SK-N-SH (cell line): ENCODE data around the gene MRPL10. TPM values are rescaled to one million over a fixed set of nuclear protein-coding genes. Genes with fewer than 3 reads are reported as not detected.

Experiments
- CTCF ChIA-PET: fragments of 300-600, 350-600 bp; formaldehyde crosslinking; extraction: SDS; loops from one replicate; lab custom pipeline; 2021; lab: Yijun Ruan, JAX
- POLR2A ChIA-PET: fragments of 350-600 bp; sonication (Branson Sonifier 250); formaldehyde crosslinking; extraction: SDS; loops from one replicate; lab custom pipeline; 2020; ENCODE audit warnings: antibody characterized with exemption, inconsistent platforms; lab: Yijun Ruan, JAX
- DNase-seq: peaks from one replicate; pipeline ENCODE4 v3.0.0; 2012
- H2AFZ ChIP-seq: fragments of 200-600 bp; sonication (generic); 2 replicates; pipeline ENCODE4 v1.8.1; 2016; ENCODE audit warnings: antibody characterized with exemption, mild to moderate bottlenecking, low read depth
- H3F3A ChIP-seq: fragments of 200-600 bp; sonication (generic); replicated peaks from 2 replicates; pipeline ENCODE3; 2016; ENCODE audit warnings: antibody characterized with exemption, mild to moderate bottlenecking; ENCODE audit not compliant: insufficient read depth
- H3K27ac ChIP-seq, 2 experiments: fragments of 200-500 bp in 1 of 2; fragments of 200-600 bp in 1 of 2; sonication (Bioruptor generic) in 1 of 2; sonication (generic), shearing (Covaris generic) in 1 of 2; 2 replicates each; pipeline versions ENCODE4 v1.5.1 to v1.6.1; 2014 to 2016; ENCODE audit warnings: low read depth in 2 of 2, inconsistent platforms in 1 of 2, low read length in 1 of 2, mild to moderate bottlenecking in 1 of 2, mixed read lengths in 1 of 2
- H3K27me3 ChIP-seq: fragments of 200-600 bp; sonication (generic), shearing (Covaris generic); 2 replicates; pipeline ENCODE4 v1.6.1; 2016; ENCODE audit warnings: mixed run types; ENCODE audit not compliant: insufficient read depth
- H3K36me3 ChIP-seq, 2 experiments: fragments of 200-500 bp in 1 of 2; fragments of 200-600 bp in 1 of 2; sonication (Bioruptor generic) in 1 of 2; sonication (generic) in 1 of 2; replicated peaks in 1 of 2; 2 replicates each; pipeline versions ENCODE3 to v1.5.1; 2014 to 2016; ENCODE audit warnings: low read length in 1 of 2, mild to moderate bottlenecking in 1 of 2; ENCODE audit not compliant: insufficient read depth in 2 of 2, control insufficient read depth in 1 of 2
- H3K4me1 ChIP-seq, 2 experiments: fragments of 200-500 bp in 1 of 2; fragments of 200-600 bp in 1 of 2; sonication (Bioruptor generic) in 1 of 2; sonication (generic), shearing (Covaris generic) in 1 of 2; 2 replicates each; pipeline versions ENCODE4 v1.5.1 to v1.6.1; 2014 to 2016; ENCODE audit warnings: low read depth in 1 of 2, low read length in 1 of 2, mixed run types in 1 of 2; ENCODE audit not compliant: insufficient read depth in 2 of 2, control insufficient read depth in 1 of 2
- H3K4me2 ChIP-seq: fragments of 200-600 bp; sonication (generic), shearing (Covaris generic); 2 replicates; pipeline ENCODE4 v1.6.1; 2017; ENCODE audit warnings: mixed run types
- H3K4me3 ChIP-seq, 2 experiments: fragments of 200-500 bp in 1 of 2; fragments of 200-600 bp in 1 of 2; sonication (Bioruptor generic) in 1 of 2; sonication (generic), shearing (Covaris generic) in 1 of 2; 2 replicates each; pipeline versions ENCODE4 v1.5.1 to v1.8.1; 2014 to 2016; ENCODE audit warnings: low read depth in 2 of 2, inconsistent platforms in 1 of 2, low read length in 1 of 2, mild to moderate bottlenecking in 1 of 2, mixed read lengths in 1 of 2, moderate library complexity in 1 of 2
- H3K79me2 ChIP-seq: fragments of 200-600 bp; sonication (generic); 2 replicates; pipeline ENCODE4 v1.8.1; 2017; ENCODE audit warnings: mild to moderate bottlenecking; ENCODE audit not compliant: insufficient read depth
- H3K9ac ChIP-seq: fragments of 200-600 bp; sonication (generic); 2 replicates; pipeline ENCODE4 v1.6.1; 2017; ENCODE audit warnings: mixed run types
- H3K9me2 ChIP-seq: fragments of 200-600 bp; sonication (generic); 2 replicates; pipeline ENCODE4 v1.6.1; 2017; ENCODE audit warnings: mixed run types
- H3K9me3 ChIP-seq: fragments of 200-600 bp; sonication (generic); 2 replicates; pipeline ENCODE4 v1.6.1; 2017; ENCODE audit warnings: mixed run types, mild to moderate bottlenecking, moderate library complexity
- H4K20me1 ChIP-seq: fragments of 200-600 bp; sonication (generic); 2 replicates; pipeline ENCODE4 v1.6.1; 2017; ENCODE audit warnings: mild to moderate bottlenecking, mixed run types; ENCODE audit not compliant: insufficient read depth
- CTCF ChIP-seq: fragments of 200-600 bp; sonication (generic); IDR thresholded peaks from 2 replicates; pipeline ENCODE4 v1.6.1; 2017; ENCODE audit warnings: antibody characterized with exemption, mild to moderate bottlenecking, moderate library complexity
- EZH2phosphoT487 ChIP-seq: fragments of 200-600 bp; sonication (generic); IDR thresholded peaks from 2 replicates; pipeline ENCODE4 v1.6.1; 2017; ENCODE audit warnings: low read depth, mixed run types, mild to moderate bottlenecking, antibody characterized with exemption, moderate library complexity, borderline replicate concordance
- FOSL2 ChIP-seq: IDR thresholded peaks from 2 replicates; pipeline ENCODE4 v1.4.0; 2012; ENCODE audit warnings: low read depth, mild to moderate bottlenecking, moderate library complexity, borderline replicate concordance
- FOXJ3 ChIP-seq: sonication (generic); formaldehyde crosslinking; IDR thresholded peaks from 2 replicates; pipeline ENCODE4 v1.5.1; 2020; ENCODE audit warnings: mild to moderate bottlenecking, missing genetic modification reagents
- FOXM1 ChIP-seq: IDR thresholded peaks from 2 replicates; pipeline ENCODE4 v1.4.0; 2012; ENCODE audit warnings: low read depth, mild to moderate bottlenecking
- GABPA ChIP-seq: IDR thresholded peaks from 2 replicates; pipeline ENCODE4 v1.4.0; 2012; ENCODE audit warnings: low read depth, mild to moderate bottlenecking
- GATA2 ChIP-seq: sonication (generic); formaldehyde crosslinking; IDR thresholded peaks from 2 replicates; pipeline ENCODE4 v1.5.0; 2020; ENCODE audit warnings: mild to moderate bottlenecking, missing genetic modification reagents
- JUND ChIP-seq: IDR thresholded peaks from 2 replicates; pipeline ENCODE4 v1.4.0; 2012
- MAX ChIP-seq: IDR thresholded peaks from 2 replicates; pipeline ENCODE4 v1.4.0; 2012; ENCODE audit warnings: low read depth
- MEF2A ChIP-seq: IDR thresholded peaks from 2 replicates; pipeline ENCODE4 v1.4.0; 2012; ENCODE audit warnings: low read depth, borderline replicate concordance
- NFIC ChIP-seq: IDR thresholded peaks from 2 replicates; pipeline ENCODE4 v1.4.0; 2012; ENCODE audit warnings: borderline replicate concordance
- POLR2AphosphoS5 ChIP-seq: IDR thresholded peaks from 2 replicates; pipeline ENCODE4 v1.6.1; 2012; ENCODE audit warnings: low read depth, low read length
- RAD21 ChIP-seq: IDR thresholded peaks from 2 replicates; pipeline ENCODE4 v1.6.1; 2012; ENCODE audit warnings: mild to moderate bottlenecking, low read length
- RCOR1 ChIP-seq: fragments of 150-350 bp; IDR thresholded peaks from 2 replicates; pipeline ENCODE4 v1.6.1; 2017; ENCODE audit warnings: antibody characterized with exemption, low read length
- RFX5 ChIP-seq: IDR thresholded peaks from 2 replicates; pipeline ENCODE4 v1.6.1; 2012; ENCODE audit warnings: mild to moderate bottlenecking, improper control_type of control experiment, low read length
- SIN3A ChIP-seq: IDR thresholded peaks from 2 replicates; pipeline ENCODE4 v1.6.1; 2012; ENCODE audit warnings: low read depth, mild to moderate bottlenecking, low read length, moderate library complexity, borderline replicate concordance
- SMC3 ChIP-seq: IDR thresholded peaks from 2 replicates; pipeline ENCODE4 v1.6.1; 2012; ENCODE audit warnings: low read depth, low read length, improper control_type of control experiment
- TAF1 ChIP-seq: IDR thresholded peaks from 2 replicates; pipeline ENCODE4 v1.6.1; 2012; ENCODE audit warnings: low read depth, mild to moderate bottlenecking, low read length, moderate library complexity, borderline replicate concordance
- TCF12 ChIP-seq: IDR thresholded peaks from 2 replicates; pipeline ENCODE4 v1.4.0; 2012
- TEAD4 ChIP-seq: IDR thresholded peaks from 2 replicates; pipeline ENCODE4 v1.4.0; 2012; ENCODE audit warnings: mild to moderate bottlenecking, borderline replicate concordance; ENCODE audit not compliant: insufficient read depth
- USF1 ChIP-seq: IDR thresholded peaks from 2 replicates; pipeline ENCODE4 v1.4.0; 2012; ENCODE audit warnings: low read depth, borderline replicate concordance
- YY1 ChIP-seq: IDR thresholded peaks from 2 replicates; pipeline ENCODE4 v1.4.0; 2012; ENCODE audit warnings: low read depth, mild to moderate bottlenecking
- ZBTB33 ChIP-seq: IDR thresholded peaks from 2 replicates; pipeline ENCODE4 v1.4.0; 2012; ENCODE audit warnings: low read depth, borderline replicate concordance
- WGBS: methylation state at CpG from one replicate; pipeline ENCODE4 v1.1.6; 2017; ENCODE audit warnings: low lambda C conversion rate; 5-methylcytosine and 5-hydroxymethylcytosine counted together
- polyA plus RNA-seq, 3 experiments: library from polyadenylated mRNA; depleted of rRNA; stranded (reverse); fragments of >200 nt; gene quantifications; 2 replicates each; pipeline ENCODE4 v1.2.3, GENCODE V29; 2012
- TF ChIP-seq, protein P1 (sequence below): fragments of 150-350 bp; IDR thresholded peaks from 2 replicates; pipeline ENCODE4 v1.6.1; 2017; ENCODE audit warnings: antibody characterized with exemption, low read length, low read depth, borderline replicate concordance

The MRPL10 gene
- polyA plus RNA-seq, 1 of the 3 experiments (the other 2 are of a cell fraction), result 136 TPM

DNA sequence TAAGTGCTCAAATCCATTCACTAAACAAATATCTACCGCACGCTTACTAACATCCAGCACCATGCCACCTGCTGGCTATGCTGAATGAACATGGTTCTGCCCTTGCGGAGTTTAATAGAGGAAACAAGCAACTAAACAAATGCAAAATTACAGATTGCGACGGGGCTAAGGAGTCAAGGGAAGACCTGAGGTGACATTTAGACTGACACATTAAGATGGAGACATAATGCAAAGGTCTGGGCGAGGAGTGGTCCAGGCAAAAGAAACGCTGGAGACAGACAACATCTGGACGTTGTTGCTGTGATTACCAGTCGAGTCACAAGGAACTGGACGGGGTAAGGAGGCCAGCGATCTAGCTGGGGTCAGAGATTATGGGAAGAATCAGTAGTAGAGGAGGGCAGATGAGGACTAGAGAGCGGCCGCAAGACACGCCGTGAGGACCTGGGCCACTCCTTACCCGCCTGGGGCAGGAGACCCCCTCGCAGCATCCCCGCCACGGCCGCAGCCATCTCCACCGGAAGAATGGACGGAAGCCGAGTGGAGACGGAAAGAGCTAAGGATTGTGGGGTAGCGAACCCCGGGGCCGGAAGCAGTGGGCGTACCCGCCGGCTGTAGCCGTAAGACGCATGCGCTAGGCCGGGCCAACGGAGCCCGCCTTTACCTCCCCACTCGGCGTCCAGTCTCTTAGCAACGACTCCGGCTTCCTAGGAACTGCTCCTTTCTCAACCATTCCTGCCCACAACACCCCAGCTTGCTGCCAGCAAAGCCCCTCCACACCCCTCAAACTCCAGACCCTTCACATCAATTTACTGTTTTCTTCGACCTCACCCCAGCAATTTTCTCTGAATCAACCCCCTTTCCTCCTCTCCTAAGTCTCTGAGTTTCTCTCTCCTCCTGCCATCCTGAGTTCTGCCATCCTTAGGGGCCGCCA is at the start of gene MRPL10, which contains the start of gene LRRC46 (continued):
- TF ChIP-seq MEF2A, result no peak
- TF ChIP-seq TEAD4, result no peak
- peak; percentile 96 for TF ChIP-seq YY1
- TF ChIP-seq GABPA, result peak; percentile 94
- TF ChIP-seq, protein P1, sequence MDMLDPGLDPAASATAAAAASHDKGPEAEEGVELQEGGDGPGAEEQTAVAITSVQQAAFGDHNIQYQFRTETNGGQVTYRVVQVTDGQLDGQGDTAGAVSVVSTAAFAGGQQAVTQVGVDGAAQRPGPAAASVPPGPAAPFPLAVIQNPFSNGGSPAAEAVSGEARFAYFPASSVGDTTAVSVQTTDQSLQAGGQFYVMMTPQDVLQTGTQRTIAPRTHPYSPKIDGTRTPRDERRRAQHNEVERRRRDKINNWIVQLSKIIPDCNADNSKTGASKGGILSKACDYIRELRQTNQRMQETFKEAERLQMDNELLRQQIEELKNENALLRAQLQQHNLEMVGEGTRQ, result no peak
- peak; percentile 28; the same call in 1 of the 2 replicates for TF ChIP-seq RAD21
- no peak for TF ChIP-seq SMC3
- no peak for TF ChIP-seq FOSL2
- TF ChIP-seq POLR2AphosphoS5, result peak; percentile 99
- TF ChIP-seq EZH2phosphoT487, result no peak
- no peak for TF ChIP-seq GATA2 (CRISPR knock-in tag)
- TF ChIP-seq MAX, result peak; percentile 79
- no peak; the same call in 1 of the 2 replicates for TF ChIP-seq RFX5
- TF ChIP-seq FOXM1, result no peak

- no peak overlapping the region for H2AFZ ChIP-seq
- POLR2A ChIA-PET, result no interaction called here
- no peak for DNase-seq
- no peak for TF ChIP-seq TEAD4
- TF ChIP-seq TCF12, result no peak
- no peak for TF ChIP-seq RAD21
- TF ChIP-seq ZBTB33, result no peak
- TF ChIP-seq FOSL2, result no peak
- TF ChIP-seq GABPA, result no peak
- TF ChIP-seq SIN3A, result no peak
- TF ChIP-seq CTCF, result no peak
- no peak for TF ChIP-seq USF1
- TF ChIP-seq FOXM1, result no peak
- TF ChIP-seq RCOR1, result no peak
- TF ChIP-seq JUND, result no peak
- no peak for TF ChIP-seq SMC3
- no peak for TF ChIP-seq FOXJ3 (CRISPR knock-in tag)
- TF ChIP-seq TAF1, result no peak
- no peak for TF ChIP-seq NFIC
Observed at GRCh38 chr17:47879776-47880454, 48.6 kb upstream of the MRPL10 start.

More at GRCh38 chr17:47879776-47880454, 48.6 kb upstream of the MRPL10 start:
- H3F3A ChIP-seq, result peaks cover 5% of the 10 kb centered on the region
- no peak overlapping the region for H3K9ac ChIP-seq
- H3K9me2 ChIP-seq, result no peaks in the 10 kb centered on the region
- peaks cover 0 to 8% of the 10 kb centered on the region in 2 experiments; a peak in 1 of 4 replicates for H3K4me1 ChIP-seq
- no peaks in the 10 kb centered on the region for H4K20me1 ChIP-seq
- H3K9me3 ChIP-seq, result no peaks in the 10 kb centered on the region
- H3K27ac ChIP-seq, result no peak overlapping the region
- H3K36me3 ChIP-seq, result no peaks in the 10 kb centered on the region
- peaks cover 26% of the 10 kb centered on the region; the same call in 1 of the 2 replicates for H3K27me3 ChIP-seq
- no peak overlapping the region for H3K4me2 ChIP-seq
- H3K79me2 ChIP-seq, result no peaks in the 10 kb centered on the region
- CTCF ChIA-PET, result interaction anchor here (0.8 to 19.9 kb wide), 4 partner anchors 9 to 64 kb away, joined by 3 to 1447 read pairs (median 27); partner anchors contain the start of genes SCRN2 and SP6
- no peak overlapping the region for H3K4me3 ChIP-seq
- WGBS, result 60% methylated on average over 8 of the region's 8 CpGs
